ENCODE data around the gene FASN. TPM values are rescaled to one million over a fixed set of nuclear protein-coding genes. Genes with fewer than 3 reads are reported as not detected.

The FASN gene
- total and polyA plus RNA-seq, 2 of the 13 experiments (the other 11 are each of a cell fraction or from before 2014, with no cell fraction given) = 51.7 to 101 TPM

DNA sequence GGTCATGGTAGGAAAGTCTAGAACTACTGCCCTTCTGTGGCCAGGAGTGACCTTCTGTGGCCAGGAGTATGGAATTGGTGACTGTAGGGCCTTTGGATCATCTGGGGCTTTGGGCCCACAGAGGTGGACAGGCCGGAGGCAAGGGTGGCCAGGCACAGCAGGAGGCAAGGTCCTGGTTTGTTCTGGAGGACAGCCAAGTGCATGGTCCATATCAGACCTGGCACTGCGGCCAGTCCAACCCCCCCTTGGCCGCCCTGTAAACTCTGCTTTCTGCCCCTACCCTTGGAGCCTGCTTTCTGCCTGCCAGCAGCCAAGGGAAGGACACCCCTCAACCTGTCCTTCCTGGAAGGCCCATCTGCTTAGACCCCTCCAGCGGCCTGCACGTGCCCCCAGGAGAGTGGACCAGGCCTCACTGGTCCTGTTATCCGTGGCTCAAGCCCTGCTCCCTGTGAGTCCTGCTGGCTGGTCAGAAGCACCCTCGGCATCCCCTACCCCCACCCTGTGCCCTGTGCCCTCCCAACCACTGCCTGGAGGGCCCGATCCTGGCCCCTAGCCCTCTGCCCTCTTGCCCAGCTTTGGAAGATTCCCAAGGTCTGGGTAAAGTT lies 58.2 kb downstream of the FASN start (continued):
- TF ChIP-seq BORCS8-MEF2B (CRISPR knock-in tag; IDR thresholded peaks at IDR 0.05) (0 out of 2 replicates have a peak, but pooled peaks have one; percentile 33), HNF4A (CRISPR knock-in tag; IDR thresholded peaks at IDR 0.05) (peak; percentile 85), RAD21 (CRISPR knock-in tag; IDR thresholded peaks at IDR 0.05) (peak; percentile 32; the same call in 1 of the 2 replicates), MXD4 (CRISPR knock-in tag; IDR thresholded peaks at IDR 0.05) (peak; percentile 74), ZBTB7B (CRISPR knock-in tag; IDR thresholded peaks at IDR 0.05) (peak; percentile 80), ETV5 (CRISPR knock-in tag; IDR thresholded peaks at IDR 0.05; ENCODE audit: borderline replicate concordance) (peak; percentile 40; the same call in 1 of the 2 replicates), FLYWCH1 (CRISPR knock-in tag; IDR thresholded peaks at IDR 0.05) (no peak), FOXP1 (IDR thresholded peaks at IDR 0.05) (no peak), FOXP1 (CRISPR knock-in tag; IDR thresholded peaks at IDR 0.05) (no peak), NCOR1 (IDR thresholded peaks at IDR 0.05; ENCODE audit: borderline replicate concordance, low read length) (no peak), ZNF331 (CRISPR knock-in tag; IDR thresholded peaks at IDR 0.05) (0 out of 2 replicates have a peak, but pooled peaks have one; percentile 21), ZNF432 (CRISPR knock-in tag; IDR thresholded peaks at IDR 0.05; ENCODE audit: borderline replicate concordance) (no peak), EP300 (IDR thresholded peaks at IDR 0.05; ENCODE audit: low read depth in 2 of 2, low read length in 2 of 2) (no peak), EP300 (CRISPR knock-in tag; IDR thresholded peaks at IDR 0.05; ENCODE audit: borderline replicate concordance) (0 out of 2 replicates have a peak, but pooled peaks have one; percentile 18), RBM39 (IDR thresholded peaks at IDR 0.05; ENCODE audit: low read depth, low read length, poor library complexity, severe bottlenecking) (no peak), ZKSCAN8 (CRISPR knock-in tag; IDR thresholded peaks at IDR 0.05; ENCODE audit: borderline replicate concordance) (no peak)
- TF ChIP-seq, protein P1, sequence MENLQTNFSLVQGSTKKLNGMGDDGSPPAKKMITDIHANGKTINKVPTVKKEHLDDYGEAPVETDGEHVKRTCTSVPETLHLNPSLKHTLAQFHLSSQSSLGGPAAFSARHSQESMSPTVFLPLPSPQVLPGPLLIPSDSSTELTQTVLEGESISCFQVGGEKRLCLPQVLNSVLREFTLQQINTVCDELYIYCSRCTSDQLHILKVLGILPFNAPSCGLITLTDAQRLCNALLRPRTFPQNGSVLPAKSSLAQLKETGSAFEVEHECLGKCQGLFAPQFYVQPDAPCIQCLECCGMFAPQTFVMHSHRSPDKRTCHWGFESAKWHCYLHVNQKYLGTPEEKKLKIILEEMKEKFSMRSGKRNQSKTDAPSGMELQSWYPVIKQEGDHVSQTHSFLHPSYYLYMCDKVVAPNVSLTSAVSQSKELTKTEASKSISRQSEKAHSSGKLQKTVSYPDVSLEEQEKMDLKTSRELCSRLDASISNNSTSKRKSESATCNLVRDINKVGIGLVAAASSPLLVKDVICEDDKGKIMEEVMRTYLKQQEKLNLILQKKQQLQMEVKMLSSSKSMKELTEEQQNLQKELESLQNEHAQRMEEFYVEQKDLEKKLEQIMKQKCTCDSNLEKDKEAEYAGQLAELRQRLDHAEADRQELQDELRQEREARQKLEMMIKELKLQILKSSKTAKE (CRISPR knock-in tag; IDR thresholded peaks at IDR 0.05; ENCODE audit: borderline replicate concordance) = no peak
- TF ChIP-seq, protein P2, sequence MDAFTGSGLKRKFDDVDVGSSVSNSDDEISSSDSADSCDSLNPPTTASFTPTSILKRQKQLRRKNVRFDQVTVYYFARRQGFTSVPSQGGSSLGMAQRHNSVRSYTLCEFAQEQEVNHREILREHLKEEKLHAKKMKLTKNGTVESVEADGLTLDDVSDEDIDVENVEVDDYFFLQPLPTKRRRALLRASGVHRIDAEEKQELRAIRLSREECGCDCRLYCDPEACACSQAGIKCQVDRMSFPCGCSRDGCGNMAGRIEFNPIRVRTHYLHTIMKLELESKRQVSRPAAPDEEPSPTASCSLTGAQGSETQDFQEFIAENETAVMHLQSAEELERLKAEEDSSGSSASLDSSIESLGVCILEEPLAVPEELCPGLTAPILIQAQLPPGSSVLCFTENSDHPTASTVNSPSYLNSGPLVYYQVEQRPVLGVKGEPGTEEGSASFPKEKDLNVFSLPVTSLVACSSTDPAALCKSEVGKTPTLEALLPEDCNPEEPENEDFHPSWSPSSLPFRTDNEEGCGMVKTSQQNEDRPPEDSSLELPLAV (CRISPR knock-in tag; conservative IDR thresholded peaks at IDR 0.05; ENCODE audit: low read depth) = no peak
- TF ChIP-seq, protein P3, sequence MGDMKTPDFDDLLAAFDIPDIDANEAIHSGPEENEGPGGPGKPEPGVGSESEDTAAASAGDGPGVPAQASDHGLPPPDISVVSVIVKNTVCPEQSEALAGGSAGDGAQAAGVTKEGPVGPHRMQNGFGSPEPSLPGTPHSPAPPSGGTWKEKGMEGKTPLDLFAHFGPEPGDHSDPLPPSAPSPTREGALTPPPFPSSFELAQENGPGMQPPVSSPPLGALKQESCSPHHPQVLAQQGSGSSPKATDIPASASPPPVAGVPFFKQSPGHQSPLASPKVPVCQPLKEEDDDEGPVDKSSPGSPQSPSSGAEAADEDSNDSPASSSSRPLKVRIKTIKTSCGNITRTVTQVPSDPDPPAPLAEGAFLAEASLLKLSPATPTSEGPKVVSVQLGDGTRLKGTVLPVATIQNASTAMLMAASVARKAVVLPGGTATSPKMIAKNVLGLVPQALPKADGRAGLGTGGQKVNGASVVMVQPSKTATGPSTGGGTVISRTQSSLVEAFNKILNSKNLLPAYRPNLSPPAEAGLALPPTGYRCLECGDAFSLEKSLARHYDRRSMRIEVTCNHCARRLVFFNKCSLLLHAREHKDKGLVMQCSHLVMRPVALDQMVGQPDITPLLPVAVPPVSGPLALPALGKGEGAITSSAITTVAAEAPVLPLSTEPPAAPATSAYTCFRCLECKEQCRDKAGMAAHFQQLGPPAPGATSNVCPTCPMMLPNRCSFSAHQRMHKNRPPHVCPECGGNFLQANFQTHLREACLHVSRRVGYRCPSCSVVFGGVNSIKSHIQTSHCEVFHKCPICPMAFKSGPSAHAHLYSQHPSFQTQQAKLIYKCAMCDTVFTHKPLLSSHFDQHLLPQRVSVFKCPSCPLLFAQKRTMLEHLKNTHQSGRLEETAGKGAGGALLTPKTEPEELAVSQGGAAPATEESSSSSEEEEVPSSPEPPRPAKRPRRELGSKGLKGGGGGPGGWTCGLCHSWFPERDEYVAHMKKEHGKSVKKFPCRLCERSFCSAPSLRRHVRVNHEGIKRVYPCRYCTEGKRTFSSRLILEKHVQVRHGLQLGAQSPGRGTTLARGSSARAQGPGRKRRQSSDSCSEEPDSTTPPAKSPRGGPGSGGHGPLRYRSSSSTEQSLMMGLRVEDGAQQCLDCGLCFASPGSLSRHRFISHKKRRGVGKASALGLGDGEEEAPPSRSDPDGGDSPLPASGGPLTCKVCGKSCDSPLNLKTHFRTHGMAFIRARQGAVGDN (CRISPR knock-in tag; IDR thresholded peaks at IDR 0.05) = peak; percentile 90
- TF ChIP-seq, protein P4, sequence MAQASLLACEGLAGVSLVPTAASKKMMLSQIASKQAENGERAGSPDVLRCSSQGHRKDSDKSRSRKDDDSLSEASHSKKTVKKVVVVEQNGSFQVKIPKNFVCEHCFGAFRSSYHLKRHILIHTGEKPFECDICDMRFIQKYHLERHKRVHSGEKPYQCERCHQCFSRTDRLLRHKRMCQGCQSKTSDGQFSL (CRISPR knock-in tag; IDR thresholded peaks at IDR 0.05) = no peak; the same call in 1 of the 2 replicates

Measured in HepG2 (cell line).